ENCODE results near the gene RNF223. TPM values are rescaled to one million over a fixed set of nuclear protein-coding genes. Genes with fewer than 3 reads are reported as not detected.

Gene RNF223
- total RNA-seq, 1 experiment from 2014 or later = 0.08 TPM

- no peaks in the 10 kb centered on the region for H3K9me3 ChIP-seq (ENCODE audit: control insufficient read depth, insufficient read depth, low read depth, low read length)
- no peak for TF ChIP-seq POLR2AphosphoS5 (IDR thresholded peaks at IDR 0.05; ENCODE audit: low read depth, low read length)
- no peak for TF ChIP-seq TCF7L2 (IDR thresholded peaks at IDR 0.05; ENCODE audit: low read depth, low read length)
- TF ChIP-seq REST (IDR thresholded peaks at IDR 0.05; ENCODE audit: insufficient read depth in 1 of 2, low read depth in 2 of 2, low read length in 1 of 2) = no peak
- in situ Hi-C loops (cut with HindIII; ENCODE audit: low pct_unique_long_range_greater_than_20kb, low sequenced_read_pairs) = no loop called here
- no peak overlapping the region for H3K4me3 ChIP-seq (ENCODE audit: low read depth in 2 of 2, low read length in 2 of 2)
- no TSS peak for BruUV-seq (replicated peaks)
- ATAC-seq (no peak), DNase-seq (ENCODE audit: low read depth, low spot score) (no peak)
- no peaks in the 10 kb centered on the region for H3K4me1 ChIP-seq (ENCODE audit: control insufficient read depth, insufficient read depth, low read length)
- H3K27ac ChIP-seq (ENCODE audit: low read length) = no peak overlapping the region
- H3K27me3 ChIP-seq (ENCODE audit: control insufficient read depth, insufficient read depth, low read length) = no peaks in the 10 kb centered on the region
- POLR2A ChIA-PET = no interaction called here
- no peaks in the 10 kb centered on the region for H3K36me3 ChIP-seq (ENCODE audit: control insufficient read depth, insufficient read depth, low read length)
- CTCF ChIA-PET = no interaction called here
- intact Hi-C loops (cut with micrococcal nuclease; ENCODE audit: unreplicated experiment) = no loop called here
Observed at GRCh38 chr1:1089731-1090423, 15.8 kb upstream of the RNF223 start.

- CTCF ChIA-PET = no interaction called here
- DNase-seq (ENCODE audit: low read depth, low spot score) = no peak
- POLR2A ChIA-PET = no interaction called here
- in situ Hi-C loops (cut with HindIII; ENCODE audit: low pct_unique_long_range_greater_than_20kb, low sequenced_read_pairs) (no loop called here), intact Hi-C loops (cut with micrococcal nuclease; ENCODE audit: unreplicated experiment) (no loop called here)
- TF ChIP-seq TCF7L2 (IDR thresholded peaks at IDR 0.05; ENCODE audit: low read depth, low read length) = no peak
- no peak for TF ChIP-seq REST (IDR thresholded peaks at IDR 0.05; ENCODE audit: insufficient read depth in 1 of 2, low read depth in 2 of 2, low read length in 1 of 2)
- TF ChIP-seq SIN3A (IDR thresholded peaks at IDR 0.05; ENCODE audit: borderline replicate concordance, insufficient read depth, low read depth, low read length) = no peak
- TF ChIP-seq POLR2AphosphoS5 (IDR thresholded peaks at IDR 0.05; ENCODE audit: low read depth, low read length) = no peak
- no peak for TF ChIP-seq CTCF (IDR thresholded peaks at IDR 0.05)
- Histone ChIP-seq H3K9me3 (ENCODE audit: control insufficient read depth, insufficient read depth, low read depth, low read length) (no peaks in the 10 kb centered on the region), H3K27ac (ENCODE audit: low read length) (no peak overlapping the region), H3K36me3 (ENCODE audit: control insufficient read depth, insufficient read depth, low read length) (no peaks in the 10 kb centered on the region), H3K4me1 (ENCODE audit: control insufficient read depth, insufficient read depth, low read length) (no peaks in the 10 kb centered on the region), H3K27me3 (ENCODE audit: control insufficient read depth, insufficient read depth, low read length) (no peaks in the 10 kb centered on the region), H3K4me3 (ENCODE audit: low read depth in 2 of 2, low read length in 2 of 2) (no peak overlapping the region)
- no peak for ATAC-seq
- BruUV-seq (replicated peaks) = no TSS peak
Observed at GRCh38 chr1:1088801-1089680, 14.9 kb upstream of the RNF223 start.

All from Panc1 (cell line).